Calu3 (cell line): ENCODE measurements around the gene GPM6B. TPM values are rescaled to one million over a fixed set of nuclear protein-coding genes. Genes with fewer than 3 reads are reported as not detected.
A peak's percentile ranks its signal among the peaks of the same experiment; 100 is the strongest.
"Not testable (repeated sequence)": the region's sequence is repeated elsewhere in the genome, so short reads cannot be mapped to it uniquely, and the experiment has no call there.

Experiments
- BruUV-seq: library from RNA; stranded (reverse); fragments of 400-500 nt; replicated peaks from 2 replicates; lab custom pipeline; 2021; lab: Mats Ljungman, UMichigan
- CTCF ChIA-PET: fragments of 300-600 bp; sonication (Branson Sonifier 250); formaldehyde crosslinking; loops from one replicate; lab custom pipeline; 2022; ENCODE audit warnings: antibody characterized with exemption; lab: Charles Lee
- DNase-seq: peaks from one replicate; pipeline ENCODE4 v3.0.0; 2022
- H3K27ac Mint-ChIP-seq: one replicate; pipeline ENCODE4 v1.8.0; 2022; ENCODE audit warnings: mixed read lengths; ENCODE audit not compliant: unreplicated experiment
- H3K27me3 Mint-ChIP-seq: one replicate; pipeline ENCODE4 v1.8.0; 2022; ENCODE audit warnings: mixed read lengths; ENCODE audit not compliant: unreplicated experiment
- H3K36me3 Mint-ChIP-seq: one replicate; pipeline ENCODE4 v1.8.0; 2022; ENCODE audit warnings: mild to moderate bottlenecking, moderate library complexity, mixed read lengths; ENCODE audit not compliant: insufficient read depth, unreplicated experiment
- H3K4me1 Mint-ChIP-seq: one replicate; pipeline ENCODE4 v1.8.0; 2022; ENCODE audit warnings: mild to moderate bottlenecking, low read depth, mixed read lengths; ENCODE audit not compliant: unreplicated experiment
- H3K4me3 Mint-ChIP-seq: one replicate; pipeline ENCODE4 v1.8.0; 2022; ENCODE audit warnings: mild to moderate bottlenecking, low read depth, moderate library complexity, mixed read lengths; ENCODE audit not compliant: unreplicated experiment
- H3K9me3 Mint-ChIP-seq: one replicate; pipeline ENCODE4 v1.8.0; 2022; ENCODE audit warnings: low read depth, mixed read lengths; ENCODE audit not compliant: unreplicated experiment
- intact Hi-C: fragments of 100-400 bp; cut with micrococcal nuclease; formaldehyde crosslinking; loops from one replicate; pipeline ENCODE4 v1.10.0; 2022; ENCODE audit not compliant: unreplicated experiment
- total RNA-seq: library from RNA; stranded (reverse); gene quantifications from 2 replicates; pipeline ENCODE4 v1.2.3, GENCODE V29; 2022
- TF ChIP-seq, protein P1 (sequence below): fragments of 200-600 bp; IDR thresholded peaks from one replicate; pipeline ENCODE4 v1.8.0; 2022; ENCODE audit warnings: antibody characterized with exemption; ENCODE audit not compliant: unreplicated experiment

GPM6B gene
- total RNA-seq, 1 experiment from 2014 or later = 4.3 TPM

DNA sequence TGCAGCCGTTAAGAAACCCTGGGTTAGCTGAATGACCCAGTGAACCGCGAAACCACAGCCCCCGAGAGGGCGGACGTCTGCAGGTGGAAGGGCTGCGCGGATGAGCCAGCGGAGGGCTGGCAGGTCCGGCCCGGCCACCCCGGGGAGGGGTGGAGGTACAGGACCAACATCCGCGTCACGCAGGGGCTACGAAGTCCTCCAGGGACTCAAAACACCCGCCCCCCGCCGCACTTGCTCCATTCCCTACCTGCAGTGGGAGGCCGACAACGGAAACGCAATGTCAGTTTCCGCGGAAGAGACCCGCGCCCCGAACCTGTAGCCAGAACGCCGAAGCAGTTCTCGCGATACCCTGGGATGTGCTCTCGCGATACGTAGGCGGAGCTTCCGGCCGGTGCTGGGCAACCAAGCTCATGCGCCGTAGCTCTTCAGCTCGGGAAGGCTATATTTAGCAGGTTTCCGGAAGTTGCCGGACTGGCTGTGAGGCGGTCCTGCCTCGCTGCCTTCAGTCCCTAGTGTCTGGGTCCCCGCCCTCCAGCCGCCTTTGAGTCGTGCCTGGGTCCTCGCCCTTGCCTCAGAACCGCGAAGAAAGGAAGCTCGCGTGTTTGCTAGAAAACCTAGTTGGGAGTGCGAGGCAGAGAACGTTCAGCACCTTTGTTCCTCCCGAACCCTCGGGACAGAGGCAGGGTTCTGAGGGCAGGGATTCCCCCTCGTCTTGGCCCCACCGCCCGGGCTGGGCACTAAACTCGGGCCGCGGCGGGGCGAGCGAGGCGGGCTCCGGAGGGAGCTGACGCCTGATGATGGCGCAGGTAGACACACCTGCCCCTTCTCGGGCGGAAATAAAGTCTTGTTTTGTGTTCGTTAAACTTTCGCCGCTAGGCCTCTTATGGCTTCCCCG, 82.4 kb downstream of the GPM6B start, which contains the start of the genes OFD1 and TRAPPC2:
TSS of gene OFD1 (plus strand) at position 471 of the 895 bp plus-strand sequence. CDS start at position 795, 324 bp downstream.
TSS of gene TRAPPC2 (minus strand) at position 343 of the 895 bp plus-strand sequence. CDS start 14,657 bp downstream, outside the sequence.
- intact Hi-C loops = loop anchor here (5.0 kb wide), 1 partner anchor 42 kb away; no protein-coding TSS in a partner anchor
- BruUV-seq = no TSS peak
- peaks cover 29% of the 10 kb centered on the region for H3K36me3 Mint-ChIP-seq
- no peaks in the 10 kb centered on the region for H3K27me3 Mint-ChIP-seq
- H3K4me3 Mint-ChIP-seq = peak within 1 kb of the TSS; percentile 98
- TF ChIP-seq, protein P1, sequence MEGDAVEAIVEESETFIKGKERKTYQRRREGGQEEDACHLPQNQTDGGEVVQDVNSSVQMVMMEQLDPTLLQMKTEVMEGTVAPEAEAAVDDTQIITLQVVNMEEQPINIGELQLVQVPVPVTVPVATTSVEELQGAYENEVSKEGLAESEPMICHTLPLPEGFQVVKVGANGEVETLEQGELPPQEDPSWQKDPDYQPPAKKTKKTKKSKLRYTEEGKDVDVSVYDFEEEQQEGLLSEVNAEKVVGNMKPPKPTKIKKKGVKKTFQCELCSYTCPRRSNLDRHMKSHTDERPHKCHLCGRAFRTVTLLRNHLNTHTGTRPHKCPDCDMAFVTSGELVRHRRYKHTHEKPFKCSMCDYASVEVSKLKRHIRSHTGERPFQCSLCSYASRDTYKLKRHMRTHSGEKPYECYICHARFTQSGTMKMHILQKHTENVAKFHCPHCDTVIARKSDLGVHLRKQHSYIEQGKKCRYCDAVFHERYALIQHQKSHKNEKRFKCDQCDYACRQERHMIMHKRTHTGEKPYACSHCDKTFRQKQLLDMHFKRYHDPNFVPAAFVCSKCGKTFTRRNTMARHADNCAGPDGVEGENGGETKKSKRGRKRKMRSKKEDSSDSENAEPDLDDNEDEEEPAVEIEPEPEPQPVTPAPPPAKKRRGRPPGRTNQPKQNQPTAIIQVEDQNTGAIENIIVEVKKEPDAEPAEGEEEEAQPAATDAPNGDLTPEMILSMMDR = no peak
- DNase-seq = peak; percentile 90
- H3K9me3 Mint-ChIP-seq = no peaks in the 10 kb centered on the region
- CTCF ChIA-PET = interaction anchor here (0.5 to 1.4 kb wide), 6 partner anchors 12 to 227 kb away, joined by 3 to 8 read pairs (median 4); no protein-coding TSS in a partner anchor
- H3K4me1 Mint-ChIP-seq = peaks cover 26% of the 10 kb centered on the region
- peak within 1 kb of the TSS; percentile 100 for H3K27ac Mint-ChIP-seq

DNA sequence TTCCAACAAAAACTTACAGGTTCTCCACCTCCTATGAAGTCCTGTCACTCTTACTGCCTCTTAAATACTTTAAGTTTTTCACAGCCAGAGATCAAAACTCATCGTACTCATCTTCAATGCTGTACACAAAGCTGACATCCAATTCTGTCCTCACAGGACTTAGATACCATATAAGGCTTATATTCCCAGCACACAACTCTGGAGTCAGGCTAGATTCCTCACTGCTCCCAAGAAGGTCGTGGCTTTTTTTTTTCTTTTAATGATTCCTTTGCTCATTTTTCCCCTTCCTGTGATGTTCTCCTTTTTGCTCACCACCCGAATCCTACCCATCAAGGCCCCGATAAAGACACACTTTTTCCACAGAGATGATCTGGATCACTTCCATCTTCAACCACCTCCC, 83.4 kb downstream of the GPM6B start:
- peaks cover 26% of the 10 kb centered on the region for H3K4me1 Mint-ChIP-seq
- TF ChIP-seq, protein P1 = no peak
- H3K27me3 Mint-ChIP-seq = no peaks in the 10 kb centered on the region
- peak overlapping the region; percentile 100 for H3K27ac Mint-ChIP-seq
- DNase-seq = no peak
- no TSS peak for BruUV-seq
- no peaks in the 10 kb centered on the region for H3K9me3 Mint-ChIP-seq
- H3K36me3 Mint-ChIP-seq = peaks cover 29% of the 10 kb centered on the region
- CTCF ChIA-PET = interaction anchor here (1.4 kb wide), 1 partner anchor 64 kb away, joined by 4 read pairs; no protein-coding TSS in a partner anchor
- H3K4me3 Mint-ChIP-seq = peak overlapping the region; percentile 98
- intact Hi-C loops = loop anchor here (5.0 kb wide), 1 partner anchor 41 kb away; no protein-coding TSS in a partner anchor

DNA sequence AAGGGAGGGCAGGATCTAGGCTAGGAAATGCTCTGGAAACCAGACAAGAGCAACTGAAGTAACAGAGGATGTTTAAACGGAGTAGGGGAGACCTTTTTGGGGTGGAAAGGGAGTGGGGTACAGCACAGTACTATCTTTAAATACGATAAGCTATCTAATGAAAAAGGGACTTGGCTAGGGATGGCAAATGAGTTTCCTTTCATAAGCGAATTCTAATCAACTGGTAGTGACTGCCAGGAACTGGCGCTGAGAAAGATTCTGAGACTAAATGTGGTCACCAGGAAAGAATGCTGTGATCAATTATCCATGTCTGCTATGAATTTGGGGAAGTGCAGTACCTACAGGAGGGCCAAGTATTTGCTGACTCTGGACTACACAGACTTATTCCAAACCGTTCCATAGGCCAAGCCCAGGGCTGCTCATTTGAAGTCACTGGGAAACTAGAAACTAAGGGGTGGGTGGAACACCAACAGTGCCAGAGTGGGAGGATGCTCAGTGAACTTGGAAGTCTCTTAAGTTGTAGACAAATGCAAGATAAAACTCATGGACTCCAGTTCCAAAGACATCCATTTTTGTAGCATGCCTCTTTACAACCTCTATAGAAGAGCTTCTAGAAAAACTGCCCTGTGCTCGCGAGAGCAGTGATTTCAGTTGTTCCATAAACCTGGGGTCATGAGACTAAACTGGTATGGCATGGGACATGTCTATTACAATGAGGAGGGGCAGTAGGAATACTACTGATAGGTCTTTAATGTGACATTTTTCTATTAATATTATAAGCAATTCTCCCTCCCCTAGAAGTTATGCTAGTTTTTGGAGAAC, 84.4 kb downstream of the GPM6B start:
- CTCF ChIA-PET = interaction anchor here (0.6 to 1.1 kb wide), 2 partner anchors 10 to 650 kb away, joined by 3 to 5 read pairs; no protein-coding TSS in a partner anchor
- TF ChIP-seq, protein P1 = no peak
- Mint-ChIP-seq H3K4me3 (peak overlapping the region; percentile 49), H3K9me3 (no peaks in the 10 kb centered on the region), H3K27ac (peak overlapping the region; percentile 72), H3K4me1 (peaks cover 26% of the 10 kb centered on the region), H3K27me3 (no peaks in the 10 kb centered on the region), H3K36me3 (peaks cover 29% of the 10 kb centered on the region)
- BruUV-seq = no TSS peak
- intact Hi-C loops = loop anchor here (5.0 kb wide), 1 partner anchor 40 kb away; no protein-coding TSS in a partner anchor
- DNase-seq = no peak

DNA sequence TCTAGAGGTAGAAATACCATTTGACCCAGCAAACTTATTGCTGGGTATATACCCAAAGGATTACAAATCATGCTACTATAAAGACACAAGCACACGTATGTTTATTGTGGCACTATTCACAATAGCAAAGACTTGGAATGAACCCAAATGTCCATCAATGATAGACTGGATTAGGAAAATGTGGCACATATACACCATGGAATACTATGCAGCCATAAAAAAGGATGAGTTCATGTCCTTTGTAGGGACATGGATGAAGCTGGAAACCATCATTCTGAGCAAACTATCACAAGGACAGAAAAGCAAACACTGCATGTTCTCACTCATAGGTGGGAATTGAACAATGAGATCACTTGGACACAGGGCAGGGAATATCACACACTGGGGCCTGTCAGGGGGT, 86.4 kb downstream of the GPM6B start:
- H3K27ac Mint-ChIP-seq, H3K27me3 Mint-ChIP-seq, CTCF ChIA-PET, H3K9me3 Mint-ChIP-seq, BruUV-seq, DNase-seq, H3K4me3 Mint-ChIP-seq: not testable (repeated sequence)
- intact Hi-C loops = loop anchor here (5.0 kb wide), 1 partner anchor 38 kb away; no protein-coding TSS in a partner anchor
- Mint-ChIP-seq H3K36me3 (peaks cover 34% of the 10 kb centered on the region), H3K4me1 (peaks cover 26% of the 10 kb centered on the region)

DNA sequence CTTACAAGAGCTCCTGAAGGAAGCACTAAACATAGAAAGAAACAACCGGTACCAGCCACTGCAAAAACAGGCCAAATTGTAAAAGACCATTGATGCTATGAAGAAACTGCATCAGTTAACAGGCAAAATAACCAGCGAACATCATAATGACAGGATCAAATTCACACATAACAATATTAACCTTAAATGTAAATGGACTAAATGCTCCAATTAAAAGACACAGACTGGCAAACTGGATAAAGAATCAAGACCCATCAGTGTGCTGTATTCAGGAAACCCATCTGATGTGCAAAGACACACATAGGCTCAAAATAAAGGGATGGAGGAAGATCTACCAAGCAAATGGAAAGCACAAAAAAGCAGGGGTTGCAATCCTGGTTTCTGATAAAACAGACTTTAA, 90.3 kb downstream of the GPM6B start:
- Mint-ChIP-seq H3K4me1 (peaks cover 24% of the 10 kb centered on the region), H3K36me3 (peaks cover 23% of the 10 kb centered on the region)
- BruUV-seq, intact Hi-C loops, H3K9me3 Mint-ChIP-seq, H3K27me3 Mint-ChIP-seq, H3K27ac Mint-ChIP-seq, DNase-seq, CTCF ChIA-PET, H3K4me3 Mint-ChIP-seq: not testable (repeated sequence)

DNA sequence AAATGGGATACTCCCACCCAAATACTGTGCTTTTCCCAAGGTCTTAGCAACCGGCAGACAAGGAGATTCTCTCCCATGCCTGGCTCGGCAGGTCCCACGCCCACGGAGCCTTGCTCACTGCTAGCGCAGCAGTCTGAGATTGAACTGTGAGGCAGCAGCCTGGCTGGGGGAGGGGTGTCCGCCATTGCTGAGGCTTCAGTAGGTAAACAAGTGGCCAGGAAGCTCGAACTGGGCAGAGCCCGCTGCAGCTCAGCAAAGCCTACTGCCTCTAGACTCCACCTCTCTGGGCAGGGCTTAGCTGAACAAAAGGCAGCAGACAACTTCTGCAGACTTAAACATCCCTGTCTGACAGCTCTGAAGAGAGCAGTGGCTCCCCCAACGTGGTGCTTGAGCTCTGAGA, 92.0 kb downstream of the GPM6B start:
- Mint-ChIP-seq H3K4me1 (peaks cover 32% of the 10 kb centered on the region), H3K36me3 (peaks cover 30% of the 10 kb centered on the region)
- H3K4me3 Mint-ChIP-seq, intact Hi-C loops, CTCF ChIA-PET, H3K27ac Mint-ChIP-seq, BruUV-seq, DNase-seq, H3K27me3 Mint-ChIP-seq, H3K9me3 Mint-ChIP-seq: not testable (repeated sequence)
